ENCODE measurements around the gene TMEM18. TPM values are rescaled to one million over a fixed set of nuclear protein-coding genes. Genes with fewer than 3 reads are reported as not detected.

TMEM18 gene
- total and polyA plus RNA-seq, 2 experiments from 2014 or later, result 9.9 to 37.7 TPM

DNA sequence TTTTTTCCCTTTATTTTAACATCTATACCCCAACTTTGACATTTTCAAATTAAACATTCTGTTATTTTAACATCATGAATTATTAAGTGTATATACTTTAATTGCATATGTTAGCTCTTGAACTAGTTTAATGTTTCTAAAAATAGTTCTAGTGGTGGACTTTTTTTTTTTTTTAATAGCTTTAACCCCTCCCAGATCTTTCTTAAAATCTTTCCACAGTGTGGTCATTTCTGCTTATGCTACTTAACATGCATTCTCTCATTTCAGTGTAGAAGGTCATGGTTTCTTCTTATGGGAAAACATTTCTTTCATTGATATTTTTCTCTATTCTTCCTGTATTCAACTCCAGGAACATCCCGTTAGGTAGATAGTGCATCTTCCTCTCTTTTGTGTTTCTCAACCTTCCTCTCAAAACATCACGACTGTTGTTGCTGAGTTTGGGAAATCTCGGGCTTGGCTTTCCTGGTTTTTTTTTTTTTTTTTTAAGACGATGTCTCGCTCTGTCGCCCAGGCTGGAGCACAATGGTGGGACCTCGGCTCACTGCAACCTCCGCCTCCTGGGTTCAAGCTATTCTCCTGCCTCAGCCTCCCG lies 849 bp upstream of the TMEM18 start:
- TF ChIP-seq EZH2phosphoT487 (IDR thresholded peaks at IDR 0.05; ENCODE audit: insufficient read depth, low read depth) (no peak), EZH2 (IDR thresholded peaks at IDR 0.05; ENCODE audit: insufficient read depth, poor library complexity, severe bottlenecking) (no peak)
- Histone ChIP-seq H3F3A (ENCODE audit: insufficient read depth) (peaks cover 22% of the 10 kb centered on the region), H3K79me2 (ENCODE audit: insufficient read depth) (peaks cover 10% of the 10 kb centered on the region; the same call in 1 of the 2 replicates), H3K4me3 (peak overlapping the region; percentile 88), H3K36me3 (ENCODE audit: low read depth) (no peaks in the 10 kb centered on the region), H4K20me1 (ENCODE audit: insufficient read depth) (no peaks in the 10 kb centered on the region), H3K27me3 (replicated peaks; ENCODE audit: insufficient read depth) (no peaks in the 10 kb centered on the region), H3K9ac (peak overlapping the region; percentile 98), H3K4me1 (ENCODE audit: insufficient read depth) (peaks cover 21% of the 10 kb centered on the region), H3K27ac (peak overlapping the region; percentile 93), H3K9me2 (ENCODE audit: insufficient read depth) (no peaks in the 10 kb centered on the region), H3K4me2 (ENCODE audit: unreplicated experiment) (peak overlapping the region; percentile 98), H2AFZ (peak overlapping the region; percentile 94), H3K9me3 (ENCODE audit: low read depth) (no peaks in the 10 kb centered on the region)
- 21 to 39% methylated on average over 6 to 9 of the region's 9 CpGs for WGBS, 2 experiments (ENCODE audit: low coverage in 1 of 2, low lambda C conversion rate in 2 of 2, missing lambda C conversion rate in 2 of 2)
- peak; percentile 48 for DNase-seq
- in situ Hi-C loops (cut with MboI), result loop anchor here (25.0 kb wide), 1 partner anchor 859 kb away; no protein-coding TSS in a partner anchor

DNA sequence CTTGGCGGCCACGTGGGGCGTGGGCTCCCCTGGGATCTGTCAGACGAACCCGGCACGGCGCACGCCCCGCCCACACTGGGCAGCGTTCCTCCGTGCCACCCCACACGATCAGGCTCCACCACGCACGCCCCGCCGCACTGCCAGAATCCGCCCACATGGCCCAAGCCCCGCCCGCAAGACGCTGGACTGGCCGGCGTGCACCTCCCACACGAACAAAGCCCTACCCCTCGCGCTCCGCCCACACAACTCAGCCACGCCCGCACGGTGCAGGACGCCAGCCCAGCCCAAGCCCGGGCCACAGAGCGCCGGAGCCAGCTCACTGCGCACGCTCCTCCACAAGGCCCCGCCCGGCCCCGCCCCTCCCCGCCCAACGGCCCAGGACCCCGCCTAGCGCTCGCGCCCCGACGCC lies 555 bp downstream of the TMEM18 start:
- H3K27ac ChIP-seq, result peak overlapping the region; percentile 93
- peak overlapping the region; percentile 72 for H3K4me3 ChIP-seq
- no peaks in the 10 kb centered on the region for H4K20me1 ChIP-seq (ENCODE audit: insufficient read depth)
- H2AFZ ChIP-seq, result peak overlapping the region; percentile 14; the same call in 1 of the 2 replicates
- no peaks in the 10 kb centered on the region for H3K27me3 ChIP-seq (replicated peaks; ENCODE audit: insufficient read depth)
- H3K9me3 ChIP-seq (ENCODE audit: low read depth), result no peaks in the 10 kb centered on the region
- no peaks in the 10 kb centered on the region for H3K9me2 ChIP-seq (ENCODE audit: insufficient read depth)
- in situ Hi-C loops (cut with MboI), result loop anchor here (25.0 kb wide), 1 partner anchor 861 kb away; no protein-coding TSS in a partner anchor
- peak overlapping the region; percentile 61 for H3K4me2 ChIP-seq (ENCODE audit: unreplicated experiment)
- peaks cover 25% of the 10 kb centered on the region for H3F3A ChIP-seq (ENCODE audit: insufficient read depth)
- WGBS, 2 experiments (ENCODE audit: low coverage in 1 of 2, low lambda C conversion rate in 2 of 2, missing lambda C conversion rate in 2 of 2), result 1 to 2% methylated on average over 25 to 44 of the region's 46 CpGs
- H3K79me2 ChIP-seq (ENCODE audit: insufficient read depth), result peaks cover 24% of the 10 kb centered on the region
- peak; percentile 99 for DNase-seq
- peak overlapping the region; percentile 98 for H3K9ac ChIP-seq
- peaks cover 21% of the 10 kb centered on the region for H3K4me1 ChIP-seq (ENCODE audit: insufficient read depth)
- H3K36me3 ChIP-seq (ENCODE audit: low read depth), result no peaks in the 10 kb centered on the region
- no peak for TF ChIP-seq EZH2phosphoT487 (IDR thresholded peaks at IDR 0.05; ENCODE audit: insufficient read depth, low read depth)
- TF ChIP-seq EZH2 (IDR thresholded peaks at IDR 0.05; ENCODE audit: insufficient read depth, poor library complexity, severe bottlenecking), result no peak

DNA sequence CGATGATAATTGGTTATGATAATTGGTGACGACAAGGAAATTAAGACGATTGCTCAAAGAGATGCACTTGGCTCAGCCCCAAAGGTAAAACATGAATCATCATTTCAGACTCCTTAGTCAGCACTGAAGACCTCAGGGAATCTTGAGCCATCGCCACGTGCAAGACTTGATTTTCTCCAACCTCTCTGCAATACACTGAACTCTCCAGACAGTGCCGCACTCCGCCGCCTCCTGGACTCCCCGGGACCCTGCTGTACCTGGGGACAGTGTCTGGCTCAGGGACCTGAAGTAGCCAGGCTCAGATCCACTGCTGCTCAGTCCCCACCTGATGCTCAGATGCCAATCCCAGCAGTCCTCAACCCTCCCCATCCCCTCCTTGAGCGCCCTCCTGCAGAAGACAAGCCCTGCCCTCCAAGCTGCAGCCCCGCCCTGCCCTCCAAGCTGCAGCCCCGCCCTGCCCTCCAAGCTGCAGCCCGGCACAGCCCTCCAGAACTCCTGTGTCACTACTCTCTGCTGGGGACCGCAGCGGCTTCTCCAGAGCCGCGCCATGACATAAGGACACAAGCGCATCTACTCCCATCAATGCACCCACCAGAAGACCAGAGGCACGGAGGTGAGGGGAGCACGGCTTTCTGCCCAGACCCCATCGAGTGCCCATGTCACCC lies 1.1 kb downstream of the TMEM18 start:
- peaks cover 24% of the 10 kb centered on the region for H3K79me2 ChIP-seq (ENCODE audit: insufficient read depth)
- no peaks in the 10 kb centered on the region for H3K27me3 ChIP-seq (replicated peaks; ENCODE audit: insufficient read depth)
- peak overlapping the region; percentile 72 for H3K4me3 ChIP-seq
- H3K9ac ChIP-seq, result peak overlapping the region; percentile 76
- peaks cover 21% of the 10 kb centered on the region for H3K4me1 ChIP-seq (ENCODE audit: insufficient read depth)
- peak; percentile 96 for DNase-seq
- peak overlapping the region; percentile 73 for H3K27ac ChIP-seq
- H3F3A ChIP-seq (ENCODE audit: insufficient read depth), result peaks cover 25% of the 10 kb centered on the region
- peak overlapping the region; percentile 61 for H3K4me2 ChIP-seq (ENCODE audit: unreplicated experiment)
- in situ Hi-C loops (cut with MboI), result loop anchor here (25.0 kb wide), 1 partner anchor 861 kb away; no protein-coding TSS in a partner anchor
- H3K9me2 ChIP-seq (ENCODE audit: insufficient read depth), result no peaks in the 10 kb centered on the region
- WGBS, 2 experiments (ENCODE audit: low coverage in 1 of 2, low lambda C conversion rate in 2 of 2, missing lambda C conversion rate in 2 of 2), result 4% methylated on average over 18 to 20 of the region's 21 CpGs
- TF ChIP-seq EZH2phosphoT487 (IDR thresholded peaks at IDR 0.05; ENCODE audit: insufficient read depth, low read depth) (no peak), EZH2 (IDR thresholded peaks at IDR 0.05; ENCODE audit: insufficient read depth, poor library complexity, severe bottlenecking) (no peak)
- H2AFZ ChIP-seq, result peak overlapping the region; percentile 14
- H3K9me3 ChIP-seq (ENCODE audit: low read depth), result no peaks in the 10 kb centered on the region
- no peaks in the 10 kb centered on the region for H3K36me3 ChIP-seq (ENCODE audit: low read depth)
- no peaks in the 10 kb centered on the region for H4K20me1 ChIP-seq (ENCODE audit: insufficient read depth)

DNA sequence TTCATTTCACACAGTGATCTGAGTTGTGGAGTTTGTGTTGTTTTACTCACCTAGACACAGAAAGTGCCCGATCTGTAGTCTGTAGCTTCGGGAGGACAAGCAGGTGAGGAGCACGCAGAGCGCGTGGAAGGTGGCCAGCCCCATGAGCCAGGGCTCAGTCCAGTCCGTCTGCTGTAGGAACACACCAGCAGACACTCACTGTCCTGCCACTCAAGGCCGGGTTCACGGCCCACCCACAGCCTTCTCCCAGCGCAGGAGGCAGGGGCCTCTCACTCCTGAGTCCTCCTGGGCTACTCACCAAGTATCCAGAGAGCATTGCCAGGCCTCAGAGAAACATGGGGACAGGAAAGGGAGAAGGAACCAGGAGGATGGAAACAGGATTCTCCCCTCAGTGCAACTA lies 1.7 kb downstream of the TMEM18 start:
- 76 to 86% methylated on average over 9 of the region's 9 CpGs for WGBS, 2 experiments (ENCODE audit: low coverage in 1 of 2, low lambda C conversion rate in 2 of 2, missing lambda C conversion rate in 2 of 2)
- no peak overlapping the region for H2AFZ ChIP-seq
- H3K9me2 ChIP-seq (ENCODE audit: insufficient read depth), result no peaks in the 10 kb centered on the region
- peaks cover 25% of the 10 kb centered on the region for H3F3A ChIP-seq (ENCODE audit: insufficient read depth)
- no peaks in the 10 kb centered on the region for H3K9me3 ChIP-seq (ENCODE audit: low read depth)
- no peaks in the 10 kb centered on the region for H3K36me3 ChIP-seq (ENCODE audit: low read depth)
- TF ChIP-seq EZH2 (IDR thresholded peaks at IDR 0.05; ENCODE audit: insufficient read depth, poor library complexity, severe bottlenecking) (no peak), EZH2phosphoT487 (IDR thresholded peaks at IDR 0.05; ENCODE audit: insufficient read depth, low read depth) (no peak)
- H4K20me1 ChIP-seq (ENCODE audit: insufficient read depth), result no peaks in the 10 kb centered on the region
- H3K4me3 ChIP-seq, result peak overlapping the region; percentile 1; the same call in 1 of the 2 replicates
- DNase-seq, result no peak
- in situ Hi-C loops (cut with MboI), result loop anchor here (25.0 kb wide), 1 partner anchor 862 kb away; no protein-coding TSS in a partner anchor
- peaks cover 24% of the 10 kb centered on the region for H3K79me2 ChIP-seq (ENCODE audit: insufficient read depth)
- peaks cover 21% of the 10 kb centered on the region for H3K4me1 ChIP-seq (ENCODE audit: insufficient read depth)
- H3K27me3 ChIP-seq (replicated peaks; ENCODE audit: insufficient read depth), result no peaks in the 10 kb centered on the region
- H3K27ac ChIP-seq, result peak overlapping the region; percentile 73
- H3K9ac ChIP-seq, result peak overlapping the region; percentile 76; the same call in 1 of the 2 replicates
- peak overlapping the region; percentile 61 for H3K4me2 ChIP-seq (ENCODE audit: unreplicated experiment)
